Neuronal stem cell (in vitro differentiated cells): Measurements from ENCODE around the gene ARG2.

Experiments used
- DNase-seq: peaks from one replicate; pipeline ENCODE4 v3.0.0-alpha.2; 2013; ENCODE audit warnings: low spot score
- H2AFZ ChIP-seq: one replicate; pipeline ENCODE4 v1.6.1; 2013; ENCODE audit warnings: mild to moderate bottlenecking, low read length, inconsistent platforms
- H2AK5ac ChIP-seq: 2 replicates; pipeline ENCODE4 v1.6.1; 2013; ENCODE audit warnings: low read depth, mild to moderate bottlenecking, inconsistent platforms, low read length, moderate library complexity, mixed read lengths
- H2BK120ac ChIP-seq: 2 replicates; pipeline ENCODE4 v1.6.1; 2013; ENCODE audit warnings: low read depth, mild to moderate bottlenecking, inconsistent platforms, low read length, moderate library complexity, mixed read lengths
- H2BK12ac ChIP-seq: one replicate; pipeline ENCODE4 v1.6.1; 2013; ENCODE audit warnings: low read length, inconsistent platforms
- H2BK15ac ChIP-seq: 2 replicates; pipeline ENCODE4 v1.6.1; 2013; ENCODE audit warnings: mild to moderate bottlenecking, low read length, inconsistent platforms, mixed read lengths
- H2BK5ac ChIP-seq: one replicate; pipeline ENCODE4 v1.6.1; 2013; ENCODE audit warnings: inconsistent platforms, mild to moderate bottlenecking, low read length, moderate library complexity
- H3K14ac ChIP-seq: one replicate; pipeline ENCODE4 v1.6.1; 2013; ENCODE audit warnings: low read length, inconsistent platforms
- H3K18ac ChIP-seq: 2 replicates; pipeline ENCODE4 v1.6.1; 2013; ENCODE audit warnings: low read length, inconsistent platforms
- H3K23ac ChIP-seq: 2 replicates; pipeline ENCODE4 v1.6.1; 2013; ENCODE audit warnings: low read depth, mild to moderate bottlenecking, mixed read lengths, low read length, inconsistent platforms; ENCODE audit not compliant: poor library complexity
- H3K27ac ChIP-seq: replicated peaks from 3 replicates; pipeline ENCODE4 v1.5.1; 2013; ENCODE audit warnings: low read length, inconsistent platforms
- H3K27me3 ChIP-seq, 3 experiments: 2 replicates each; pipeline ENCODE4 v1.6.1; 2013; ENCODE audit warnings: low read length in 3 of 3, mild to moderate bottlenecking in 2 of 3, inconsistent platforms in 1 of 3, low read depth in 1 of 3, mixed read lengths in 1 of 3, moderate library complexity in 1 of 3; ENCODE audit not compliant: control insufficient read depth in 3 of 3, insufficient read depth in 3 of 3
- H3K36me3 ChIP-seq, 2 donors: replicated peaks in 1 of 2; 2 replicates each; pipeline ENCODE4 v1.6.1; 2013; ENCODE audit warnings: low read length in 2 of 2; ENCODE audit not compliant: control insufficient read depth in 2 of 2, insufficient read depth in 2 of 2
- H3K4ac ChIP-seq: 2 replicates; pipeline ENCODE4 v1.6.1; 2013; ENCODE audit warnings: inconsistent platforms, mild to moderate bottlenecking, low read length, moderate library complexity
- H3K4me1 ChIP-seq, 2 donors: 1 replicate in 1 of 2; 2 replicates in 1 of 2; pipeline ENCODE4 v1.6.1; 2013; ENCODE audit warnings: low read length in 2 of 2, low read depth in 1 of 2; ENCODE audit not compliant: control insufficient read depth in 2 of 2, insufficient read depth in 1 of 2
- H3K4me2 ChIP-seq: one replicate; pipeline ENCODE4 v1.6.1; 2013; ENCODE audit warnings: mild to moderate bottlenecking, low read length, inconsistent platforms; ENCODE audit not compliant: insufficient read depth, poor library complexity, severe bottlenecking
- H3K4me3 ChIP-seq, 2 donors: 2 replicates each; pipeline ENCODE4 v1.5.1; 2013; ENCODE audit warnings: low read length in 2 of 2, mild to moderate bottlenecking in 2 of 2, inconsistent platforms in 1 of 2, moderate library complexity in 1 of 2
- H3K79me1 ChIP-seq: one replicate; pipeline ENCODE4 v1.6.1; 2013; ENCODE audit warnings: low read depth, mild to moderate bottlenecking, inconsistent platforms, low read length, moderate library complexity
- H3K9ac ChIP-seq: one replicate; pipeline ENCODE4 v1.6.1; 2013; ENCODE audit warnings: mild to moderate bottlenecking, low read depth, low read length, inconsistent platforms; ENCODE audit not compliant: poor library complexity
- H3K9me3 ChIP-seq, 2 donors: replicated peaks in 1 of 2; 2 replicates each; pipeline versions ENCODE3 to v1.6.1; 2013; ENCODE audit warnings: low read length in 2 of 2, mild to moderate bottlenecking in 2 of 2, inconsistent platforms in 1 of 2, low read depth in 1 of 2, mixed read lengths in 1 of 2, moderate library complexity in 1 of 2; ENCODE audit not compliant: control insufficient read depth in 2 of 2, insufficient read depth in 1 of 2
- H4K8ac ChIP-seq: one replicate; pipeline ENCODE4 v1.6.1; 2013; ENCODE audit warnings: low read depth, mild to moderate bottlenecking, inconsistent platforms, low read length, moderate library complexity
- H4K91ac ChIP-seq: one replicate; pipeline ENCODE4 v1.6.1; 2013; ENCODE audit warnings: low read length, low read depth, mild to moderate bottlenecking, inconsistent platforms; ENCODE audit not compliant: poor library complexity
- WGBS, 2 donors: extraction: QIAGEN DNeasy Blood & Tissue Kit; methylation state at CpG; one replicate each; pipeline ENCODE4 v1.1.7; 2013; ENCODE audit warnings: missing lambda C conversion rate in 2 of 2, mixed read lengths in 1 of 2; ENCODE audit not compliant: insufficient read length in 2 of 2, insufficient replicate concordance in 1 of 2; ENCODE audit errors: extremely low coverage in 2 of 2; 5-methylcytosine and 5-hydroxymethylcytosine counted together

Gene ARG2

GRCh38 chr14:67680121-67680602 lies 60.4 kb downstream of the ARG2 start:
- Histone ChIP-seq H3K14ac (no peak overlapping the region), H2BK12ac (no peak overlapping the region), H4K91ac (no peak overlapping the region), H3K23ac (no peak overlapping the region), H3K36me3 (peaks cover 30 to 88% of the 10 kb centered on the region in 2 donors), H3K27ac (no peak overlapping the region), H4K8ac (no peak overlapping the region), H3K4me3 (no peak overlapping the region), H2BK15ac (no peak overlapping the region), H2BK120ac (no peak overlapping the region), H3K4me1 (peaks cover 2 to 4% of the 10 kb centered on the region in 2 donors), H3K18ac (no peak overlapping the region), H2AK5ac (no peak overlapping the region), H2BK5ac (no peak overlapping the region), H3K27me3 (no peaks in the 10 kb centered on the region), H3K79me1 (peaks cover 2% of the 10 kb centered on the region), H3K4ac (no peak overlapping the region), H2AFZ (no peak overlapping the region), H3K9me3 (no peaks in the 10 kb centered on the region), H3K9ac (no peak overlapping the region), H3K4me2 (no peak overlapping the region)
- no peak for DNase-seq
- WGBS, 2 donors, result no CpG with 5 or more reads among the region's 3 CpGs

DNA sequence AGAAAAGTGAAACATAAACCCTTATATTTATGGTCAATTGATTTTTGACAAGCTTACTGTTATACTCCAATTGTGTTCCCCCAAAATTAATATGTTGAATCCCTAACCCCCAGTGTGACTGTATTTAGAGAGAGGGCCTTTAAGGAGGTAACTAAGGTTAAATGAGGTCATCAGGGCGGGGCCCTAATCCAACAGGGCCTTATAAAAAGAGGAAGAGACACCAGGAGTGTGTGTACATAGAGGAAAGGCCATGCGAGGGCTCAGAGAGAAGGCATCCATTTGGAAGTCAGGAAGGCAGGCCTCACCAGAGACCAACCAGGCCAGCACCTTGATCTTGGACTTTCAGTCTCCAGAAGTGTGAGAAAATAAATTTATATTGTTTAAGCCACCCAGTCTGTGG lies 61.2 kb downstream of the ARG2 start:
- no peak for DNase-seq
- H2AFZ ChIP-seq, result no peak overlapping the region
- H3K4me2 ChIP-seq, result no peak overlapping the region
- H2BK15ac ChIP-seq, result no peak overlapping the region
- no CpG with 5 or more reads among the region's 2 CpGs for WGBS, 2 donors
- H4K91ac ChIP-seq, result no peak overlapping the region
- H4K8ac ChIP-seq, result no peak overlapping the region
- peaks cover 0 to 4% of the 10 kb centered on the region in 2 donors for H3K4me1 ChIP-seq
- H2BK120ac ChIP-seq, result no peak overlapping the region
- H3K18ac ChIP-seq, result no peak overlapping the region
- no peaks in the 10 kb centered on the region for H3K27me3 ChIP-seq
- no peak overlapping the region for H3K9ac ChIP-seq
- no peak overlapping the region for H3K23ac ChIP-seq
- H2BK5ac ChIP-seq, result no peak overlapping the region
- H2BK12ac ChIP-seq, result no peak overlapping the region
- no peak overlapping the region for H2AK5ac ChIP-seq
- H3K9me3 ChIP-seq, result peaks cover 0 to 1% of the 10 kb centered on the region in 2 donors
- no peak overlapping the region for H3K4me3 ChIP-seq
- H3K36me3 ChIP-seq, result peaks cover 33 to 95% of the 10 kb centered on the region in 2 donors
- H3K79me1 ChIP-seq, result peaks cover 3% of the 10 kb centered on the region
- no peak overlapping the region for H3K4ac ChIP-seq
- H3K27ac ChIP-seq, result no peak overlapping the region
- H3K14ac ChIP-seq, result no peak overlapping the region

GRCh38 chr14:67683842-67684241 lies 64.1 kb downstream of the ARG2 start:
- DNase-seq, result no peak
- no peak overlapping the region for H2AK5ac ChIP-seq
- no peak overlapping the region for H2BK15ac ChIP-seq
- peaks cover 4% of the 10 kb centered on the region for H3K79me1 ChIP-seq
- H3K27me3 ChIP-seq, result no peaks in the 10 kb centered on the region
- H3K27ac ChIP-seq, result no peak overlapping the region
- no peak overlapping the region for H4K91ac ChIP-seq
- no peak overlapping the region for H3K4me3 ChIP-seq
- H3K23ac ChIP-seq, result no peak overlapping the region
- H2BK12ac ChIP-seq, result no peak overlapping the region
- no peak overlapping the region for H3K4me2 ChIP-seq
- H2BK5ac ChIP-seq, result no peak overlapping the region
- H3K9me3 ChIP-seq, result peaks cover 0 to 4% of the 10 kb centered on the region in 2 donors
- H2AFZ ChIP-seq, result no peak overlapping the region
- H3K18ac ChIP-seq, result no peak overlapping the region
- H3K36me3 ChIP-seq, result peaks cover 34 to 95% of the 10 kb centered on the region in 2 donors
- no peak overlapping the region for H3K4ac ChIP-seq
- no peaks in the 10 kb centered on the region for H3K4me1 ChIP-seq
- H3K14ac ChIP-seq, result no peak overlapping the region
- no peak overlapping the region for H2BK120ac ChIP-seq
- no peak overlapping the region for H3K9ac ChIP-seq
- no peak overlapping the region for H4K8ac ChIP-seq

DNA sequence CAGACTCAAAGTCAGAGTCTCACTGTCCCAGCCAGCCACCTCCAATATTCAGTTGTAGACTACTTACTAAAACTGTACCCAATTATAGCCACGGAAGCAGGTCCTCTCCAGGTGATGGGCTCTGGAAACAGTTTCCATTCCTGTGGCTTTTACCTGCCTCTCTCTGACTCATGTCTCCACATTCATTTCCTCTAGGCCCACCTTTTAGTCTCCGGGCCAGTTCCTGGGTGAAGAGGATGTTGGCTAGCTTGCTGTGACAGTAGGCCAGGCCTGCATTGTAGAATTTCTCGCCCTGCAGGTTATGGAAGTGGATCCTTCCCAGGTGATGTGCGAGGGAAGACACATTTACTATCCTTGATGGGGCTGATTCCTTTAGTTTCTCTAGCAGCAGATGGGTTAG lies 70.3 kb downstream of the ARG2 start:
- Histone ChIP-seq H3K14ac (no peak overlapping the region), H3K23ac (no peak overlapping the region), H3K4me2 (no peak overlapping the region), H2BK12ac (no peak overlapping the region), H3K27ac (no peak overlapping the region), H3K4me3 (no peak overlapping the region), H4K91ac (no peak overlapping the region), H3K36me3 (peaks cover 49 to 90% of the 10 kb centered on the region in 2 donors), H2BK5ac (no peak overlapping the region), H4K8ac (no peak overlapping the region), H3K4me1 (peaks cover 0 to 5% of the 10 kb centered on the region in 2 donors), H3K4ac (no peak overlapping the region), H3K18ac (no peak overlapping the region), H2AFZ (no peak overlapping the region), H3K79me1 (peaks cover 2% of the 10 kb centered on the region), H3K9me3 (peaks cover 0 to 4% of the 10 kb centered on the region in 2 donors), H2BK120ac (no peak overlapping the region), H2BK15ac (no peak overlapping the region), H2AK5ac (no peak overlapping the region), H3K27me3 (no peaks in the 10 kb centered on the region), H3K9ac (no peak overlapping the region)
- DNase-seq, result no peak
- WGBS, 2 donors, result no CpG with 5 or more reads among the region's 4 CpGs
